IPS-11a (cell line): ENCODE results near the gene KRT75.
"Not testable (repeated sequence)": the region's sequence is repeated elsewhere in the genome, so short reads cannot be mapped to it uniquely, and the experiment has no call there.

Experiments
- H3K4me3 ChIP-seq: one replicate; pipeline ENCODE4 v1.5.1; 2013; ENCODE audit warnings: low read depth, low read length, control low read depth

The KRT75 gene

DNA sequence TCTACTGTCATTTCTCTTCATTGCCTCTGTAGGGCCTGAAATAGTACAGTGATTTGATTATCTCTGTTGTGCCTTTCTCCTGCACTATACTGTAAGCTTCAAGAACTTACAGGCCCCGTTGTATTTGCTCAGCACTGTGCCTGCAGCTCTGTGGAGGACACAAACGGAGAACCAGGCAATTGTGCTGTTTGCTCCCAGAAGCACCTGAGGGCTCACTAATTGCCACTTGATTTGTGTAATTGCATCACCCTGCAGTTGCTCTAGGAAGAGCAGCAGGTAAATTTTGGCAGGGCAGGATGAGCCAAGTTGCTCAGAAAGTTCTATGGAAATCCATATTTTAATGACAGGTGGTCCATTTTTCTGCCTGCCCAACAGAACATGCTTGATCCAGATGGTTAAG lies 16.4 kb downstream of the KRT75 start:
- no peak overlapping the region for H3K4me3 ChIP-seq

GRCh38 chr12:52416795-52417194 lies 17.4 kb downstream of the KRT75 start:
- H3K4me3 ChIP-seq: no peak overlapping the region

- H3K4me3 ChIP-seq: no peak overlapping the region
Measured at GRCh38 chr12:52415870-52416750, 18.1 kb downstream of the KRT75 start.

DNA sequence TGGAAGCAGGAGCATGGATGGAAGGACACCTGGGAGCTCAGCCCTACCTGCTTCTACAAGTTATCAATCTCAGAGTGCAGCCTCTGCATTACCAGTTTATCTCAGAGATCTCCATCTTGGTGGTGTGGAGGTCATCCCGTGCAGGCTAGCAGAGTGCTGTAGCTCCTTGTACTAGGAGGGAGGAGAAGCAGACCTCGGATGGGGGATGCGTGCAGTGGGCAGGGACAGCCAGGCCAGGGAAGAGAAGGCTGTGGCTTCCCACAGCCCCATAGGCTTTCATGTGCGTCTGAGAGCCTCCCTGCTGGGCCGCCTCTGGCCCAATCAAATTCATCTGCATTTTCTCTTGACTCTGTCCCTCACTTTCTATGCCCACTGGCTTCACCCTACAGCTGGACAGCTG lies 19.2 kb downstream of the KRT75 start:
- H3K4me3 ChIP-seq: no peak overlapping the region

DNA sequence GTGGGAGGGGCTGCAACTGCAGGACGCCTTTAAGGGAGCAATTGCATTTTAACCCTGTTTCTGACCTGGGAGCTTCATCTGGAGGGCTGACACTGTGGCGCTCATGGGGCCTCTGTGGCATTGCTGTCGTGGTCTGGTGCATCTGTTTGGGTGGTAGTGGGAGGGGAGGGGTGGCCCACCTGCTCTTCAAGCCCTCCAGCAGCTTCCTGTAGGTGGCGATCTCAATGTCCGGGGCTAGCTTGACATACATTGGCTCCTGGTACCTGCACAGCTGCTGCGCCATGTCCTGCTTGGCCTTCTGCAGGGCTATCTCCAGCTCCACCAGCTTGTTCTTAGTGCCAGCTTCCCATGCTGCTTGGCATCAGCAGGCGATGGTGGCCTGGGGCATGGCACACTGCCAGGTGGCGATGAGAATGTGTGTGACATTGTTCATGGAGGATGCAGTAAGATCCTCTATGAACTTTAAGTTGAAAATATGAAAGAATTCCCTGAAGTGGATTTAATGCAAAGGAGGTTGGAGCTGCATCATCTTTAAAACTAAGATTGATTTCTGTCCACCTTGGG lies 20.3 kb downstream of the KRT75 start:
- no peak overlapping the region for H3K4me3 ChIP-seq

- no peak overlapping the region for H3K4me3 ChIP-seq
Measured at GRCh38 chr12:52413202-52413601, 21.0 kb downstream of the KRT75 start.

DNA sequence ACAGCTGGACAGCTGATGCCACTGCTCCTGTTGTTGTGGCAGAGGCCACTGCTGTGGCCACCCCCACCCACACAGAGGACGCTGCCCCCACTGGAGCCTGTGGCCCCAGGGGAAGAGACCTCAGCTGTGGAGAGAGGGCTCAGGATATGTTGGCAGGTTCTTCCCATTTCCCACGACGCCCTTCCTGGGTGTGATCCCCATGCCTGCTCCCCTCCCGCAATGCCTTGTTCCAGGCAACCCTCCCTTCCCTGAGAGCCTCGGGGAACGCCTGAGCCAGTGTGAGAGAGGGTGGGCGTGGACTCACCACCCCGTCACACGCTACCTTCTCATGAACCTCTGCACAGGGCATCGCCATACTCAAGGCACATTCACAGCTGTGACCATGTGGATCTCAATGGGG lies 22.4 kb downstream of the KRT75 start:
- no peak overlapping the region for H3K4me3 ChIP-seq

GRCh38 chr12:52410589-52411248 lies 23.5 kb downstream of the KRT75 start:
- H3K4me3 ChIP-seq: not testable (repeated sequence)

DNA sequence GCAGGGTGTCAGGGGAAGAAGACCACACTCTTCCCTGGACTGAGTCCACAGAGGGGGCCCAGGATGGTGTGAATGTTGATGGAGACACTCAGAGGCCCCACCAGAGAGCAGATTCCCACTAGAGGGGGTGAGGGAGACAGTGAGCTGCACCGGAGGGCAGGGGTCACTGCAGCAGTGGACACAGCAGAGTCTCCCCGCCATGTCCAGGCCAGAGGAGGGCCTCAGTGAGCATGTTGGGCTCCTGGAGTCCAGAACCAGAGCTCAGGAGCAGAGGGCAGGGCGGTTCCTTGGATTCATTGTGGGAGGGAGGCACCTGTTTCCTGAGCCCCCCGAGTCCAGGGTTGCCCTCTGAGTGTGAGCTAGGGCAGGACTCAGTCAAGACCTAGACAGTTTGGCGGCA lies 26.3 kb downstream of the KRT75 start:
- H3K4me3 ChIP-seq: no peak overlapping the region

GRCh38 chr12:52405922-52406385 lies 28.2 kb downstream of the KRT75 start, which contains the start of gene KRT82:
KRT82 (minus strand) TSS chr12:52406335; CDS start chr12:52406277, 58 bp downstream.
- H3K4me3 ChIP-seq: no peak within 1 kb of the TSS

DNA sequence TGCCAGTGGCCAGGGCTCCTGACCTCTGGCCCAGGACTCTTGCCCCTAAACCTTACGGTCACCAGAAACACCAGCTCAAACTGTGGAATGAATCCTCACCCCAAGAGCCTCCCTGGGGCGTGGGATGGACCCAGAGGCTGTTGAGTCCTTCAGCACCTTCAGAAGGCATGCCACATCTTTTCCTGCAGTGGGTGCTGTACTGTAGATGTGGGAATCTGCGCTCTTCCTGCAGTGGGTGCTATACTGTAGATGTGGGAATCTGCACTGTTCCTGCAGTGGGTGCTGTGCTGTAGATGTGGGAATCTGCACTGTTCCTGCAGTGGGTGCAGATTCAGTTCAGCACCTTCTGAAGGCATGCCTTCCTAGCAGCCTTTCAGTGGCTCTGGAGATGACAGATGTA lies 29.2 kb downstream of the KRT75 start:
- H3K4me3 ChIP-seq: no peak overlapping the region

- H3K4me3 ChIP-seq: no peak overlapping the region
Measured at GRCh38 chr12:52403561-52403960, 30.6 kb downstream of the KRT75 start.

- H3K4me3 ChIP-seq: no peak overlapping the region
Measured at GRCh38 chr12:52402873-52403540, 31.2 kb downstream of the KRT75 start.

- no peak overlapping the region for H3K4me3 ChIP-seq
Measured at GRCh38 chr12:52402377-52402776, 31.8 kb downstream of the KRT75 start.

DNA sequence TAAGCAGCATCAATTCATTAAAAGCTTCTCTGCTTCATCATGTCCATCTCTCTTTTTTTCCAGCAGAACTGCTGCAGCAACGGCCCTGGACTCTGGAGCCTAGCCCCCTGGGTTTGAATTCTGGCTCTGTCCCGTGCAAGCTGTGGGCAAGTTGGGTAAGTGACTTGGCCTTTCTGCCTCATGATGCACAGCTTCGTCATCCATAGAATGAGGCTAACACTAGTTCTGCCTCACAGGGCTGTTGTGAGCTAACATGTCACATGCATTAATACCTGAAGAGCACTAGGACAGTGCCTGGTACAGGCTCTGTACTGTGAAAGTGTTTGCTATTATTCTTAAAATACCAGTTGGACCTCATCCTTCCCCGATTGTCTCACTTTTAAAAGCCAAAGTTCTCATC lies 32.2 kb downstream of the KRT75 start:
- H3K4me3 ChIP-seq: no peak overlapping the region

DNA sequence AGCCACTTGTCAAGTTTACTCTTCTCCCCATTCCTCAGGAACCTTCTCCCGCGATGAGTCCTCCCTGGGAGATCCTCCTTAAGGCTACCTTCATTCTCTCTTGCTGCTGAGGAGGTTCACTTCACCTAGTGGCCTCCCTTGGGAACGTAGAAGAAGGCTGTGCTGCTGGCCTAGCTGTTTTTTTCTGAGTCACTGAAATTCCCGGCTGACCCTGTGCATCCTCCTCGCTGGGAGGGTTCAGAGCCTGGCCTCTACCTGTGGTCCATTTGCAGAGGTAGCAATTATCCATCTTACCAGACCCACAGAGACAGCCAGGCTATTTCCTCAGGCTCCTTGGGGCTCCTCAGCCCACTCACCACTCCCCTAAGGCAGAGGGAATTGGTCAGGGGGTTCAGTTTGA lies 32.6 kb downstream of the KRT75 start:
- H3K4me3 ChIP-seq: no peak overlapping the region

DNA sequence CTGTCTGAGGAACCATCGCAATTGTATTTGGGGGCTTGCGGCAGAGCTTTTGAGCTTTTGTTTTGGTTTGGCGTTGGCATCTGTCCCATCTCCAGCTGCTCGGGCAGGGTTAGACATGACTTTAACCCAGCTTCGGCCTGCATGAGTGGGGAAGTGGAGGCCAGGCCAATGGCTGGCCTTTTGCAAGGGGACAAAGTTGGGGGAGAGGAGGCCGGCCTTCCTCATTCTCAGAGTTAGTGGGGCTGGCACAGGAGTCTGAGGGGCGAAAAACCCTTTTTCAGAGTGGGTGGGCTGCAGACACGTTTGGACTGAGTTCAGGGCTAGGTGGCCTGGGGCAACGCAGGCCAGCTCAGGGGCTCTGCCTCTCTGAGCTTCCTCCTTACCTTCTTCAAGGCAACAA lies 33.3 kb downstream of the KRT75 start:
- no peak overlapping the region for H3K4me3 ChIP-seq

DNA sequence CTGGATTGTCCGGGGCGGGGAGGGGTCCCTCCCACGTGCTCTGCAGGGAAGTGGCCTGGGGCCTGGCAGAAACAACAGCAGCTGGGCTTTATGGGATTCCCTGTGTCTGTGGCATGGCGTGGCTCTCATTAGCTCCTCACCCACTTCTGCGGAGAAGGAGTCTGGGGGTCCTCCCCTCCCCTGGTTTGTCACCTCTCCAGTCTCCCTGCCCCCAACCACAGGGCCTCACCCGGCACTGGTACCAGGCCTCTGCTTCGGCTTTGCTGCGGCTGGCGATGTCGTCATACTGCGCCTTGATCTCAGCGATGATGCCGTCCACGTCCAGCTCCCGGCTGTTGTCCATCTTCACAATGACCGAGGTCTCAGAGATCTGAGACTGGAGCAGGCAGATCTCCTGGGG lies 34.4 kb downstream of the KRT75 start:
- no peak overlapping the region for H3K4me3 ChIP-seq

DNA sequence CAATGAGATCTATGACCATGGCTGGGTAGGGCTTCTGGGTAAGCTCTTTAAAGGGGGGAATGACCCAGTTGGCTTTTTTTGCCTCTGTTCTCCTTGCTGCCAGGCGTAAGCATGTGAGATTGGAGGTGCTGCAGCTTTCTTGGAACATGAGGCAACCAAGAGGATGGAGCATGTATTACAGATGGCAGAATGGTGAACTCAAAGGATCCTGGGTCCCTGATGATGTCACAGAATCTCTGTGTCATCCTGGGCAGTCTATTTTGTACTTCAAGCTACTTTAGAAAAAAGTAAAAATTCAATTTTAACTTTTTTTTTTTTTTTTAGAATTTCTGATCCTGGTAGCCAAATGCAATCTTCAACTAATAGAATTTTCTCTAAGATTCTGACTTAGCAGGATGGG lies 36.0 kb downstream of the KRT75 start:
- no peak overlapping the region for H3K4me3 ChIP-seq

- H3K4me3 ChIP-seq: no peak overlapping the region
Measured at GRCh38 chr12:52396656-52397055, 37.5 kb downstream of the KRT75 start.

DNA sequence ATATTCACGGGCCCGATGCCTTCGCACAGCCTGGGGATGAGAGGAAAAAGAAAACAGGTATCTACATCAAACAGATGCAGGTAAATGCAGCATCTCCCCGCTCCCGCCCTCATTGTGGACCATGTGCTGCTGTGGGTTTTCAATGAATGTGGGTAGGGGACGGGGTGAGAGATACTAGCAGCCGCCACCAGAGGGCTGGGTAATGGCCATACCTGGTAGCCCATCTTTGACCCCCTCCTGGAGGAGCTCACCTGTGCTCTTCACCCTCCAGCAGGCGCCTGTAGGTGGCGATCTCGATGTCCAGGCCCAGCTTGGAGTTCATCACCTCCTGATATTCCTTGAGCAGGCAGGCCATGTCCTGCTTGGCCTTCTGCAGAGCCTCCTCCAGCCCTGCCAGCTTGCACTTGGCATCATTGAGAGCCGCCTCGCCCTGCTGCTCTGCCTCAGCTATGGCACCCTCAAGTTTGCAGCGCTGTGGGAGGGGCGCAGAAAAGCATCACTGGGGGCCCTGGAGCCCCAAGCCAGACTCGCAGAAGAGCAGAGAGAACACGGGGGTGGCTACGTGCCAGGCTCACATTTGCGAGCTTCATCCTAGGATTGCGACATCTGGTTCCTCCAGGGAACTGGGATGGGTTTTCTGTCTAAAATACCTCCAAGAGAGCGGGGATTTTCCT lies 38.3 kb downstream of the KRT75 start:
- H3K4me3 ChIP-seq: no peak overlapping the region
